Ovary (tissue), 3 donors: Measurements from ENCODE around the gene ATXN1.

Experiments used
- EP300 ChIP-seq: sonication (generic); formaldehyde crosslinking; IDR thresholded peaks from one replicate; pipeline ENCODE4 v1.6.1; 2017; ENCODE audit warnings: antibody characterized with exemption
- POLR2A ChIP-seq: fragments of 450-650 bp; IDR thresholded peaks from one replicate; pipeline ENCODE4 v1.6.1; 2017; ENCODE audit warnings: antibody characterized with exemption, mild to moderate bottlenecking, moderate library complexity
- TF ChIP-seq, protein P1 (sequence below), 3 donors: fragments of 450-650 bp in 2 of 3; fragments of 200-600 bp in 1 of 3; IDR thresholded peaks; one replicate each; pipeline versions ENCODE4 v1.5.1 to v1.8.0; 2016 to 2022; ENCODE audit warnings: antibody characterized with exemption in 3 of 3, mild to moderate bottlenecking in 1 of 3
- donor health status: DM: no; HTN: no; CAD: no.

DNA sequence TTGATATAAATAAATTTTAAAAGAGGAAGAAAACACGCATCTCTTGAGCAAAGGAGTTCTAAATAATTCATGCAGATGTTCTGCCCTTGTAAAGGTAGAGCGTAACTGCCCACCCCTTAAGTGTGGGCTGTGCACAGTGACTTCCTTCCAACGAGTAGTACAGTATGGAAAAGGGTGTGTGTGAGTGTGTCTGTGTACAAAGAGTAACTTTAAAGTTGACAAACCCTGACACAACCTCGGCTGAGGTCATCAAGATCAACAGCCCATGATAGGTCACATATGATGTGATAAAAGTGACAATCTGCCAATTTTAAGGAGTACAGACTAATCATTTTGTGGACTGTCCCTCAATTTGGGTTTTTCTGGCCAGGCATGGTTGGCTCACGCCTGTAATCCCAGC, 225.7 kb downstream of the ATXN1 start:
- no peak for TF ChIP-seq EP300
- TF ChIP-seq, protein P1, sequence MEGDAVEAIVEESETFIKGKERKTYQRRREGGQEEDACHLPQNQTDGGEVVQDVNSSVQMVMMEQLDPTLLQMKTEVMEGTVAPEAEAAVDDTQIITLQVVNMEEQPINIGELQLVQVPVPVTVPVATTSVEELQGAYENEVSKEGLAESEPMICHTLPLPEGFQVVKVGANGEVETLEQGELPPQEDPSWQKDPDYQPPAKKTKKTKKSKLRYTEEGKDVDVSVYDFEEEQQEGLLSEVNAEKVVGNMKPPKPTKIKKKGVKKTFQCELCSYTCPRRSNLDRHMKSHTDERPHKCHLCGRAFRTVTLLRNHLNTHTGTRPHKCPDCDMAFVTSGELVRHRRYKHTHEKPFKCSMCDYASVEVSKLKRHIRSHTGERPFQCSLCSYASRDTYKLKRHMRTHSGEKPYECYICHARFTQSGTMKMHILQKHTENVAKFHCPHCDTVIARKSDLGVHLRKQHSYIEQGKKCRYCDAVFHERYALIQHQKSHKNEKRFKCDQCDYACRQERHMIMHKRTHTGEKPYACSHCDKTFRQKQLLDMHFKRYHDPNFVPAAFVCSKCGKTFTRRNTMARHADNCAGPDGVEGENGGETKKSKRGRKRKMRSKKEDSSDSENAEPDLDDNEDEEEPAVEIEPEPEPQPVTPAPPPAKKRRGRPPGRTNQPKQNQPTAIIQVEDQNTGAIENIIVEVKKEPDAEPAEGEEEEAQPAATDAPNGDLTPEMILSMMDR (IDR thresholded peaks at IDR 0.05) = no peak
- no peak for TF ChIP-seq POLR2A
